Ishikawa (cell line): Measurements from ENCODE around the gene VWA5B1.

Experiments
- CEBPB ChIP-seq: IDR thresholded peaks from 2 replicates; pipeline ENCODE4 v1.6.1; 2012
- CREB1 ChIP-seq: IDR thresholded peaks from 2 replicates; pipeline ENCODE4 v1.6.1; 2012; ENCODE audit warnings: low read depth
- EGR1 ChIP-seq: IDR thresholded peaks from 2 replicates; pipeline ENCODE4 v1.6.1; 2012
- EP300 ChIP-seq: IDR thresholded peaks from 2 replicates; pipeline ENCODE4 v1.6.1; 2012; ENCODE audit warnings: borderline replicate concordance
- FOXM1 ChIP-seq: IDR thresholded peaks from 2 replicates; pipeline ENCODE4 v1.6.1; 2012; ENCODE audit warnings: low read depth, borderline replicate concordance
- MAX ChIP-seq: IDR thresholded peaks from 2 replicates; pipeline ENCODE4 v1.6.1; 2012
- NFIC ChIP-seq: IDR thresholded peaks from 2 replicates; pipeline ENCODE4 v1.6.1; 2012
- RAD21 ChIP-seq: IDR thresholded peaks from 2 replicates; pipeline ENCODE4 v1.6.1; 2012; ENCODE audit warnings: low read depth
- REST ChIP-seq: IDR thresholded peaks from 2 replicates; pipeline ENCODE4 v1.6.1; 2012; ENCODE audit warnings: low read depth, mild to moderate bottlenecking
- TAF1 ChIP-seq: IDR thresholded peaks from 2 replicates; pipeline ENCODE4 v1.6.1; 2012; ENCODE audit warnings: low read depth, mild to moderate bottlenecking
- TEAD4 ChIP-seq: IDR thresholded peaks from 2 replicates; pipeline ENCODE4 v1.6.1; 2012
- USF1 ChIP-seq: IDR thresholded peaks from 2 replicates; pipeline ENCODE4 v1.6.1; 2012
- YY1 ChIP-seq: IDR thresholded peaks from 2 replicates; pipeline ENCODE4 v1.6.1; 2012; ENCODE audit warnings: low read depth
- ZBTB7A ChIP-seq: IDR thresholded peaks from 2 replicates; pipeline ENCODE4 v1.6.1; 2012; ENCODE audit warnings: low read depth

- TF ChIP-seq EP300 = no peak
- TF ChIP-seq FOXM1 = no peak
- no peak for TF ChIP-seq RAD21
- TF ChIP-seq YY1 = no peak
- no peak for TF ChIP-seq EGR1
- no peak for TF ChIP-seq USF1
- TF ChIP-seq REST = no peak
- TF ChIP-seq NFIC = no peak
- no peak for TF ChIP-seq TAF1
- TF ChIP-seq MAX = no peak
- no peak for TF ChIP-seq ZBTB7A
- no peak for TF ChIP-seq CREB1
- no peak for TF ChIP-seq TEAD4
- TF ChIP-seq CEBPB = no peak
Observed at GRCh38 chr1:20362856-20363255, 72.2 kb downstream of the VWA5B1 start.
